H1 (cell line): ENCODE results near the gene FNDC5. TPM values are rescaled to one million over a fixed set of nuclear protein-coding genes. Genes with fewer than 3 reads are reported as not detected.

Experiments
- CTCF ChIA-PET: fragments of 300-600 bp; sonication (Branson Sonifier 250); formaldehyde crosslinking; loops from one replicate; lab custom pipeline; 2021; ENCODE audit not compliant: partially characterized antibody; lab: Charles Lee
- POLR2A ChIA-PET: fragments of 300-600 bp; sonication (Branson Sonifier 250); formaldehyde crosslinking; loops from one replicate; lab custom pipeline; 2021; ENCODE audit warnings: inconsistent platforms; ENCODE audit not compliant: partially characterized antibody; lab: Charles Lee
- DNase-seq, 2 experiments: peaks; one replicate each; pipeline versions ENCODE4 v3.0.0 to v3.0.0-alpha.2; 2010 to 2022; ENCODE audit warnings: low spot score in 2 of 2, low read depth in 1 of 2, mixed read lengths in 1 of 2
- FAIRE-seq: peaks from 2 replicates; lab custom pipeline; 2011; peaks lifted over from hg19 to GRCh38; lab: Jason Lieb, UNC
- H2AFZ ChIP-seq: 2 replicates; pipeline ENCODE4 v1.8.1; 2012; ENCODE audit warnings: low read length, inconsistent platforms
- H2AK5ac ChIP-seq: 2 replicates; pipeline ENCODE4 v1.6.1; 2013; ENCODE audit warnings: low read depth, low read length
- H2BK120ac ChIP-seq: replicated peaks from 2 replicates; pipeline ENCODE3; 2013; ENCODE audit warnings: low read depth, low read length, inconsistent platforms
- H2BK12ac ChIP-seq: 2 replicates; pipeline ENCODE4 v1.6.1; 2013; ENCODE audit warnings: low read depth, low read length
- H2BK15ac ChIP-seq: 2 replicates; pipeline ENCODE4 v1.6.1; 2013; ENCODE audit warnings: low read length
- H2BK20ac ChIP-seq: 2 replicates; pipeline ENCODE4 v1.6.1; 2013; ENCODE audit warnings: low read length
- H2BK5ac ChIP-seq: 2 replicates; pipeline ENCODE4 v1.6.1; 2013; ENCODE audit warnings: low read depth, low read length
- H3K14ac ChIP-seq: 2 replicates; pipeline ENCODE4 v1.6.1; 2013; ENCODE audit warnings: inconsistent platforms; ENCODE audit not compliant: insufficient read length
- H3K18ac ChIP-seq: 2 replicates; pipeline ENCODE4 v1.6.1; 2013; ENCODE audit warnings: low read length; ENCODE audit errors: extremely low read depth
- H3K23ac ChIP-seq: 2 replicates; pipeline ENCODE4 v1.6.1; 2013; ENCODE audit warnings: inconsistent platforms; ENCODE audit not compliant: insufficient read length
- H3K23me2 ChIP-seq: 2 replicates; pipeline ENCODE4 v1.6.1; 2013; ENCODE audit warnings: low read depth, low read length
- H3K27ac ChIP-seq: 2 replicates; pipeline ENCODE4 v1.6.1; 2011; ENCODE audit warnings: low read depth, low read length, inconsistent platforms
- H3K27me3 ChIP-seq, 4 experiments: replicated peaks in 1 of 4; 1 replicate in 1 of 4; 2 replicates in 3 of 4; pipeline versions ENCODE4 v1.6.1 to v1.8.1; 2011 to 2013; ENCODE audit warnings: low read length in 3 of 4, mild to moderate bottlenecking in 3 of 4, inconsistent platforms in 2 of 4, mixed read lengths in 2 of 4, moderate library complexity in 1 of 4; ENCODE audit not compliant: control insufficient read depth in 3 of 4, insufficient read depth in 3 of 4; ENCODE audit errors: extremely low read depth in 1 of 4
- H3K36me3 ChIP-seq, 4 experiments: 2 replicates each; pipeline versions ENCODE4 v1.6.1 to v1.8.1; 2011 to 2013; ENCODE audit warnings: mild to moderate bottlenecking in 4 of 4, low read length in 3 of 4, moderate library complexity in 2 of 4, control low read depth in 1 of 4, inconsistent platforms in 1 of 4; ENCODE audit not compliant: insufficient read depth in 4 of 4, control insufficient read depth in 2 of 4
- H3K4ac ChIP-seq: replicated peaks from 2 replicates; pipeline ENCODE3; 2013; ENCODE audit warnings: low read length, low read depth, mixed read lengths, inconsistent platforms; ENCODE audit not compliant: insufficient read length
- H3K4me1 ChIP-seq, 4 experiments: replicated peaks in 1 of 4; 1 replicate in 1 of 4; 2 replicates in 3 of 4; pipeline versions ENCODE4 v1.6.1 to v1.8.1; 2011 to 2013; ENCODE audit warnings: low read length in 3 of 4, inconsistent platforms in 2 of 4, mixed read lengths in 1 of 4; ENCODE audit not compliant: insufficient read depth in 4 of 4, control insufficient read depth in 3 of 4
- H3K4me2 ChIP-seq, 2 experiments: 2 replicates each; pipeline versions ENCODE4 v1.6.1 to v1.8.1; 2011 to 2013; ENCODE audit warnings: low read depth in 2 of 2, low read length in 2 of 2, control low read depth in 1 of 2, inconsistent platforms in 1 of 2, mild to moderate bottlenecking in 1 of 2; ENCODE audit not compliant: insufficient read depth in 1 of 2
- H3K4me3 ChIP-seq, 4 experiments: fragments of 200-600, 300-600 bp in 1 of 4; sonication (generic), shearing (Covaris generic), sonication (Bioruptor Twin) in 1 of 4; 2 replicates each; pipeline versions ENCODE4 v1.5.1 to v1.8.1; 2011 to 2016; ENCODE audit warnings: low read length in 4 of 4, low read depth in 3 of 4, control low read depth in 2 of 4, inconsistent platforms in 2 of 4, mild to moderate bottlenecking in 2 of 4, mixed read lengths in 1 of 4, moderate library complexity in 1 of 4; ENCODE audit not compliant: insufficient read depth in 2 of 4; ENCODE audit errors: extremely low read depth in 1 of 4
- H3K56ac ChIP-seq: replicated peaks from 2 replicates; pipeline ENCODE3; 2013; ENCODE audit warnings: low read depth, mild to moderate bottlenecking, mixed read lengths, low read length, inconsistent platforms; ENCODE audit not compliant: insufficient read length
- H3K79me1 ChIP-seq: 2 replicates; pipeline ENCODE4 v1.6.1; 2013; ENCODE audit warnings: low read depth, low read length, control low read depth
- H3K79me2 ChIP-seq, 2 experiments: 2 replicates each; pipeline versions ENCODE4 v1.6.1 to v1.8.1; 2012 to 2013; ENCODE audit warnings: low read length in 2 of 2, mild to moderate bottlenecking in 2 of 2, inconsistent platforms in 1 of 2; ENCODE audit not compliant: insufficient read depth in 2 of 2, control insufficient read depth in 1 of 2
- H3K9ac ChIP-seq, 4 experiments: replicated peaks in 1 of 4; 1 replicate in 1 of 4; 2 replicates in 3 of 4; pipeline versions ENCODE4 v1.6.1 to v1.8.1; 2011 to 2013; ENCODE audit warnings: low read depth in 3 of 4, low read length in 3 of 4, control low read depth in 2 of 4, mild to moderate bottlenecking in 2 of 4, moderate library complexity in 2 of 4, inconsistent platforms in 1 of 4; ENCODE audit errors: extremely low read depth in 1 of 4
- H3K9me3 ChIP-seq, 2 experiments: 2 replicates each; pipeline versions ENCODE4 v1.6.1 to v1.8.1; 2012 to 2013; ENCODE audit warnings: mild to moderate bottlenecking in 2 of 2, moderate library complexity in 2 of 2, control low read depth in 1 of 2, inconsistent platforms in 1 of 2, low read depth in 1 of 2, low read length in 1 of 2, mixed read lengths in 1 of 2; ENCODE audit not compliant: insufficient read depth in 2 of 2
- H4K20me1 ChIP-seq, 2 experiments: replicated peaks in 1 of 2; 2 replicates each; pipeline versions ENCODE3 to v1.8.1; 2011 to 2013; ENCODE audit warnings: inconsistent platforms in 2 of 2, low read length in 2 of 2, mild to moderate bottlenecking in 1 of 2; ENCODE audit not compliant: insufficient read depth in 2 of 2, control insufficient read depth in 1 of 2
- H4K5ac ChIP-seq: 2 replicates; pipeline ENCODE4 v1.6.1; 2013; ENCODE audit warnings: low read length, low read depth, mixed read lengths, inconsistent platforms; ENCODE audit not compliant: insufficient read length
- H4K8ac ChIP-seq: 2 replicates; pipeline ENCODE4 v1.8.0; 2013; ENCODE audit warnings: mild to moderate bottlenecking, moderate library complexity, low read length, inconsistent platforms; ENCODE audit not compliant: insufficient read depth; ENCODE audit errors: extremely low read depth
- H4K91ac ChIP-seq: replicated peaks from 2 replicates; pipeline ENCODE3; 2013; ENCODE audit warnings: low read length, mixed read lengths, inconsistent platforms; ENCODE audit not compliant: insufficient read length
- BACH1 ChIP-seq: IDR thresholded peaks from 2 replicates; pipeline ENCODE4 v1.6.1; 2012; ENCODE audit warnings: low read length, improper control_type of control experiment
- CHD1 ChIP-seq: IDR thresholded peaks from 2 replicates; pipeline ENCODE4 v1.6.1; 2012; ENCODE audit warnings: low read depth, low read length, improper control_type of control experiment
- GABPA ChIP-seq: IDR thresholded peaks from 2 replicates; pipeline ENCODE4 v1.6.1; 2011; ENCODE audit warnings: mild to moderate bottlenecking, low read length, moderate library complexity, borderline replicate concordance; ENCODE audit not compliant: insufficient read depth
- GTF2F1 ChIP-seq: IDR thresholded peaks from 2 replicates; pipeline ENCODE4 v1.6.1; 2012; ENCODE audit warnings: low read depth, low read length, improper control_type of control experiment, borderline replicate concordance
- HDAC6 ChIP-seq: IDR thresholded peaks from one replicate; pipeline ENCODE4 v1.7.1; 2012; ENCODE audit warnings: low read depth, mild to moderate bottlenecking, inconsistent platforms, low read length, moderate library complexity
- KDM5A ChIP-seq: fragments of 200-600 bp; IDR thresholded peaks from 2 replicates; pipeline ENCODE4 v1.7.1; 2012; ENCODE audit warnings: mild to moderate bottlenecking, low read length, inconsistent platforms, mixed read lengths
- MAFK ChIP-seq: IDR thresholded peaks from 2 replicates; pipeline ENCODE4 v1.6.1; 2012; ENCODE audit warnings: low read depth, mild to moderate bottlenecking, improper control_type of control experiment, low read length
- RAD21 ChIP-seq, 2 experiments: IDR thresholded peaks in 1 of 2; conservative IDR thresholded peaks in 1 of 2; 2 replicates each; pipeline ENCODE4 v1.6.1; 2011; ENCODE audit warnings: low read depth in 2 of 2, low read length in 2 of 2, improper control_type of control experiment in 1 of 2, inconsistent platforms in 1 of 2, mild to moderate bottlenecking in 1 of 2, moderate library complexity in 1 of 2
- RBBP5 ChIP-seq: IDR thresholded peaks from 2 replicates; pipeline ENCODE4 v1.7.1; 2012; ENCODE audit warnings: low read depth, mild to moderate bottlenecking, inconsistent platforms, low read length, moderate library complexity, borderline replicate concordance
- SIN3A ChIP-seq, 2 experiments: IDR thresholded peaks in 1 of 2; conservative IDR thresholded peaks in 1 of 2; 2 replicates each; pipeline ENCODE4 v1.6.1; 2011 to 2012; ENCODE audit warnings: low read length in 2 of 2, improper control_type of control experiment in 1 of 2, low read depth in 1 of 2, mild to moderate bottlenecking in 1 of 2
- SUZ12 ChIP-seq: fragments of 200-600 bp; sonication (generic); IDR thresholded peaks from 2 replicates; pipeline ENCODE4 v1.6.1; 2012; ENCODE audit warnings: mild to moderate bottlenecking, inconsistent platforms, low read length, moderate library complexity, mixed read lengths
- ZNF274 ChIP-seq: IDR thresholded peaks from 2 replicates; pipeline ENCODE4 v1.7.0; 2012; ENCODE audit warnings: low read length, borderline replicate concordance; ENCODE audit errors: extremely low read depth
- WGBS, 2 experiments: shearing (Covaris generic) in 1 of 2; methylation state at CpG; one replicate each; pipeline versions ENCODE4 v1.1.6 to v1.1.7; 2013 to 2015; ENCODE audit warnings: low lambda C conversion rate in 2 of 2, mixed read lengths in 2 of 2, inconsistent platforms in 1 of 2, low coverage in 1 of 2, missing lambda C conversion rate in 1 of 2; ENCODE audit not compliant: insufficient replicate concordance in 2 of 2, insufficient coverage in 1 of 2, insufficient read length in 1 of 2; ENCODE audit errors: extremely low coverage in 1 of 2, missing lambda C conversion rate in 1 of 2; 5-methylcytosine and 5-hydroxymethylcytosine counted together
- polyA plus RNA-seq, 7 experiments: library from polyadenylated mRNA; depleted of rRNA in 3 of 7; stranded (reverse) in 5 of 7; unstranded in 2 of 7; fragments of >200 nt in 5 of 7; fragments of 200-250 nt in 2 of 7; gene quantifications; 1 replicate in 5 of 7; 2 replicates in 1 of 7; 4 replicates in 1 of 7; pipeline versions ENCODE4 v1.2.1 to v1.2.3, GENCODE V29; 2011 to 2013; ENCODE audit warnings: missing spikeins in 2 of 7, mixed read lengths in 2 of 7
- total RNA-seq: library from RNA; stranded (reverse); fragmentation: NEBNext Ultra II Directional; extraction: Animal tissue kit (Norgen Biotek cat#: 25700); gene quantifications from 2 replicates; pipeline ENCODE4 v1.2.1, GENCODE V29; 2021
- TF ChIP-seq, protein P1 (sequence below): IDR thresholded peaks from 2 replicates; pipeline ENCODE4 v1.6.1; 2012; ENCODE audit warnings: inconsistent platforms

FNDC5 gene
- total and polyA plus RNA-seq, 2 of the 8 experiments (the other 6 are each of a cell fraction or from before 2014, with no cell fraction given) = 1.8 to 2.0 TPM

DNA sequence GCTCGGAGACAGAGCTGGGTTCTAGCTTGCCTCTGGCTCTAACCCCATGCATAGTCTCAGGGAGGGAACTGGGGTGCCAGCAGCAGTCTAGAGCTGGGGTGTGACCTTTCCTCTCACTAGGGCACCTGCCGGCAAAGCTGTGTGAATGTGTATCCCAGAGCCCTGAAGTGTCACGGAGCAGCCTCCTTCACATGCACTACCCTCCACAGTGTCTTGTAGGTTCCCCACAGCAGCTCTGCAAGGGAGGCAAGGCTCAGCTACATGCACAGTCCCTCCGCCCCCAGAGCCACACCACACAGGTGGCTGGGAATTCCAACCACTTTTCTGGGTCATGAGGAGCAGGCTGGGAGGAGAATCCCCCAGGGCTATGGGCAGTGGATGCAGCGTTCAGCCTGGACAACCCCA lies 7.9 kb upstream of the FNDC5 start:
- H3K4me3 ChIP-seq = no peak overlapping the region
- no peak overlapping the region for H3K4ac ChIP-seq
- no peak for FAIRE-seq
- no peak overlapping the region for H2BK12ac ChIP-seq
- WGBS, 2 experiments = 83% methylated on average over 5 of the region's 5 CpGs; no CpG with 5 or more reads in 1 of the 2 experiments
- H4K91ac ChIP-seq = no peak overlapping the region
- no peak overlapping the region for H2BK120ac ChIP-seq
- H3K56ac ChIP-seq = no peak overlapping the region
- H3K36me3 ChIP-seq = no peaks in the 10 kb centered on the region
- no peak overlapping the region for H3K23ac ChIP-seq
- no peak overlapping the region for H3K4me2 ChIP-seq
- no peak overlapping the region for H2BK20ac ChIP-seq
- H3K18ac ChIP-seq = no peak overlapping the region; the same call in 1 of the 2 replicates
- ChIA-PET CTCF (interaction anchor here (0.7 to 19.0 kb wide), 8 partner anchors 14 to 467 kb away, joined by 3 to 382 read pairs (median 3); partner anchors contain the start of genes AZIN2 and HPCA), POLR2A (interaction anchor here (1.3 kb wide), 1 partner anchor 62 kb away, joined by 4 read pairs; the partner anchor contains the start of gene YARS1)
- peaks cover 3 to 28% (median 14%) of the 10 kb centered on the region in 4 experiments for H3K4me1 ChIP-seq
- H4K20me1 ChIP-seq = peaks cover 0 to 3% of the 10 kb centered on the region in 2 experiments
- H4K8ac ChIP-seq = no peak overlapping the region
- no peak overlapping the region for H3K9ac ChIP-seq
- H3K79me2 ChIP-seq = no peaks in the 10 kb centered on the region
- no peaks in the 10 kb centered on the region for H3K27me3 ChIP-seq
- H3K23me2 ChIP-seq = no peaks in the 10 kb centered on the region
- DNase-seq = no peak
- no peak overlapping the region for H4K5ac ChIP-seq
- peak overlapping the region; percentile 76; the same call in 1 of the 2 replicates for H2AK5ac ChIP-seq
- no peak overlapping the region for H2AFZ ChIP-seq
- H2BK5ac ChIP-seq = no peak overlapping the region
- no peaks in the 10 kb centered on the region for H3K9me3 ChIP-seq
- no peak overlapping the region for H3K14ac ChIP-seq
- H2BK15ac ChIP-seq = 0 out of 2 replicates have a peak overlapping the region, but pooled peaks have one; percentile 40
- H3K79me1 ChIP-seq = no peaks in the 10 kb centered on the region
- H3K27ac ChIP-seq = no peak overlapping the region
- no peak for TF ChIP-seq GTF2F1
- TF ChIP-seq SIN3A (conservative IDR thresholded peaks at IDR 0.05 in 1 of 2, IDR thresholded peaks at IDR 0.05 in 1 of 2; ENCODE audit: low read depth in 1 of 2, low read length in 2 of 2) = no peak
- TF ChIP-seq BACH1 = no peak
- no peak for TF ChIP-seq RAD21 (IDR thresholded peaks at IDR 0.05 in 1 of 2, conservative IDR thresholded peaks at IDR 0.05 in 1 of 2; ENCODE audit: low read depth in 2 of 2, low read length in 2 of 2)
- no peak for TF ChIP-seq CHD1
- TF ChIP-seq HDAC6 = no peak
- no peak for TF ChIP-seq KDM5A
- TF ChIP-seq, protein P1, sequence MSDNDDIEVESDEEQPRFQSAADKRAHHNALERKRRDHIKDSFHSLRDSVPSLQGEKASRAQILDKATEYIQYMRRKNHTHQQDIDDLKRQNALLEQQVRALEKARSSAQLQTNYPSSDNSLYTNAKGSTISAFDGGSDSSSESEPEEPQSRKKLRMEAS = no peak
- no peak for TF ChIP-seq GABPA
- no peak for TF ChIP-seq RBBP5
- no peak for TF ChIP-seq MAFK
- no peak for TF ChIP-seq ZNF274
- no peak for TF ChIP-seq SUZ12
